A673 (cell line): Measurements from ENCODE around the gene NRIP3. TPM values are rescaled to one million over a fixed set of nuclear protein-coding genes. Genes with fewer than 3 reads are reported as not detected.

Experiments
- BruUV-seq: library from RNA; stranded (reverse); fragments of 400-500 nt; replicated peaks from 2 replicates; lab custom pipeline; 2021; lab: Mats Ljungman, UMichigan
- CTCF ChIA-PET: fragments of 300-600 bp; sonication (Branson Sonifier 250); formaldehyde crosslinking; loops from one replicate; lab custom pipeline; 2022; ENCODE audit warnings: antibody characterized with exemption; lab: Charles Lee
- POLR2A ChIA-PET: fragments of 300-600 bp; sonication (Branson Sonifier 250); formaldehyde crosslinking; loops from one replicate; lab custom pipeline; 2022; ENCODE audit warnings: antibody characterized with exemption; ENCODE audit not compliant: low non-redundant PET; lab: Charles Lee
- DNase-seq: peaks from one replicate; pipeline ENCODE4 v3.0.0-alpha.2; 2015; ENCODE audit warnings: low spot score
- H3K27ac ChIP-seq: fragments of 200-600 bp; sonication (generic); 2 replicates; pipeline ENCODE4 v1.5.1; 2016; ENCODE audit warnings: mixed run types, low read depth, mild to moderate bottlenecking, mixed read lengths, antibody characterized with exemption, low read length; ENCODE audit not compliant: poor library complexity, severe bottlenecking
- H3K27me3 ChIP-seq: fragments of 200-600 bp; sonication (generic); replicated peaks from 2 replicates; pipeline ENCODE4 v1.6.1; 2017; ENCODE audit warnings: mixed run types, low read depth, mild to moderate bottlenecking, mixed read lengths, antibody characterized with exemption, low read length; ENCODE audit not compliant: insufficient read depth, poor library complexity
- H3K36me3 ChIP-seq: fragments of 200-600 bp; sonication (generic); 2 replicates; pipeline ENCODE4 v1.6.1; 2016; ENCODE audit warnings: mixed run types, mild to moderate bottlenecking, mixed read lengths, antibody characterized with exemption, low read length; ENCODE audit not compliant: insufficient read depth, poor library complexity, severe bottlenecking
- H3K4me1 ChIP-seq: fragments of 200-600 bp; sonication (generic); 2 replicates; pipeline ENCODE4 v1.6.1; 2017; ENCODE audit warnings: mixed run types, mild to moderate bottlenecking, mixed read lengths, antibody characterized with exemption, low read length; ENCODE audit not compliant: insufficient read depth, poor library complexity, severe bottlenecking
- H3K4me3 ChIP-seq: fragments of 200-600 bp; sonication (generic); 2 replicates; pipeline ENCODE4 v1.5.1; 2016; ENCODE audit warnings: low read depth, mixed run types, mild to moderate bottlenecking, mixed read lengths, low read length; ENCODE audit not compliant: poor library complexity, severe bottlenecking
- H3K9me3 ChIP-seq: fragments of 200-600 bp; sonication (generic); 2 replicates; pipeline ENCODE4 v1.6.1; 2016; ENCODE audit warnings: mixed run types, low read depth, mild to moderate bottlenecking, mixed read lengths, antibody characterized with exemption, low read length; ENCODE audit not compliant: poor library complexity, severe bottlenecking
- EZH2 ChIP-seq: fragments of 200-600 bp; sonication (generic); IDR thresholded peaks from 2 replicates; pipeline ENCODE4 v1.6.1; 2017; ENCODE audit warnings: borderline replicate concordance, low read depth, mild to moderate bottlenecking, mixed read lengths, antibody characterized with exemption, low read length; ENCODE audit not compliant: poor library complexity, severe bottlenecking
- intact Hi-C: fragments of 100-400 bp; cut with micrococcal nuclease; formaldehyde crosslinking; loops from one replicate; pipeline ENCODE4 v1.10.0; 2022; ENCODE audit not compliant: unreplicated experiment
- total RNA-seq: library from RNA; stranded (reverse); gene quantifications from 2 replicates; pipeline ENCODE4 v1.2.3, GENCODE V29; 2021
- TF ChIP-seq, protein P1 (sequence below): fragments of 300-800, 200-600 bp; sonication (generic); conservative IDR thresholded peaks from 2 replicates; pipeline ENCODE4 v1.5.1; 2017; ENCODE audit warnings: low read depth, mild to moderate bottlenecking, antibody characterized with exemption, low read length, moderate library complexity, mixed read lengths

NRIP3 gene
- total RNA-seq, 1 experiment from 2014 or later: 2.2 TPM

DNA sequence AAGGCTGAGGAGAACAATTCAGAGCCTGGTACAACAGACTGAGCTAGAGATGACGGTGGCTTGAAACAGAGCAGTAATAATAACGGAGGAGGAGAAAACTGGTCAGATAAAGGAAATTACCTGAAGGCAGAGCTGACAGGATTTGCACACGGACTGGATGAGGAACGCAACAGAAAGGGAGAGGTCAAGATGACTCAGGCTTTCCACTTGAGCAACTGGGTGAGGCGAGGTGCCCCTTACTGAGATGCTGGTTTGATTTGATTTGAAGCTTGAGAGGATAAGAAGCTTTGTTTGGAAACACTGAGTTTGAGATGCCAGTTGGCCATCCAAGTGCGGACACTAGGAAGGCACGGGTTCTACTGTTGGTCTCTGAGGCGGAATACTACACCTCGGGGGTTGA is 35.4 kb upstream of the NRIP3 start:
- ChIA-PET CTCF (no interaction called here), POLR2A (no interaction called here)
- Histone ChIP-seq H3K4me3 (no peak overlapping the region), H3K36me3 (no peaks in the 10 kb centered on the region), H3K27me3 (peaks cover 4% of the 10 kb centered on the region), H3K4me1 (no peaks in the 10 kb centered on the region), H3K9me3 (no peaks in the 10 kb centered on the region), H3K27ac (no peak overlapping the region)
- no TSS peak for BruUV-seq
- no peak for TF ChIP-seq EZH2
- TF ChIP-seq, protein P1, sequence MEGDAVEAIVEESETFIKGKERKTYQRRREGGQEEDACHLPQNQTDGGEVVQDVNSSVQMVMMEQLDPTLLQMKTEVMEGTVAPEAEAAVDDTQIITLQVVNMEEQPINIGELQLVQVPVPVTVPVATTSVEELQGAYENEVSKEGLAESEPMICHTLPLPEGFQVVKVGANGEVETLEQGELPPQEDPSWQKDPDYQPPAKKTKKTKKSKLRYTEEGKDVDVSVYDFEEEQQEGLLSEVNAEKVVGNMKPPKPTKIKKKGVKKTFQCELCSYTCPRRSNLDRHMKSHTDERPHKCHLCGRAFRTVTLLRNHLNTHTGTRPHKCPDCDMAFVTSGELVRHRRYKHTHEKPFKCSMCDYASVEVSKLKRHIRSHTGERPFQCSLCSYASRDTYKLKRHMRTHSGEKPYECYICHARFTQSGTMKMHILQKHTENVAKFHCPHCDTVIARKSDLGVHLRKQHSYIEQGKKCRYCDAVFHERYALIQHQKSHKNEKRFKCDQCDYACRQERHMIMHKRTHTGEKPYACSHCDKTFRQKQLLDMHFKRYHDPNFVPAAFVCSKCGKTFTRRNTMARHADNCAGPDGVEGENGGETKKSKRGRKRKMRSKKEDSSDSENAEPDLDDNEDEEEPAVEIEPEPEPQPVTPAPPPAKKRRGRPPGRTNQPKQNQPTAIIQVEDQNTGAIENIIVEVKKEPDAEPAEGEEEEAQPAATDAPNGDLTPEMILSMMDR: no peak
- DNase-seq: no peak
- intact Hi-C loops: no loop called here

DNA sequence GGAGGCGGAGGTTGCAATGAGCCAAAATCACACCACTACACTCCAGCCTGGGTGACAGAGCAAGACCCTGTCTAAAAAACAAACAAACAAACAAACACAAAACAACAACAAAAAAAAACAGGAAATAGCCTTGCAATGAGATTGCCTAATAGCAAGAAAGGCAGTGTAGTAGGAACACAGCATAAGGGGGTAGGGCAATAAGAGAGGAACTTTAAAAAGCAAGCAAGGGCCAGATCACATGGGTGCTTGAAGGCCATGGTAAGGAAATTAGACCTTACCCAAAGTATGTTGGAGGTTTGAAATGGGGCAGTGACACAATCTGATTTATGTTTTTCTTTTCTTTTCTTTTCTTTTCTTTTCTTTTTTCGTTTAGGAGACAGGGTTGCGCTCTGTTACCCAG is 34.7 kb upstream of the NRIP3 start:
- CTCF ChIA-PET: no interaction called here
- H3K27ac ChIP-seq: no peak overlapping the region
- no TSS peak for BruUV-seq
- H3K4me1 ChIP-seq: no peaks in the 10 kb centered on the region
- DNase-seq: no peak
- TF ChIP-seq EZH2: no peak
- H3K36me3 ChIP-seq: no peaks in the 10 kb centered on the region
- POLR2A ChIA-PET: no interaction called here
- intact Hi-C loops: no loop called here
- no peak overlapping the region for H3K4me3 ChIP-seq
- H3K27me3 ChIP-seq: peaks cover 4% of the 10 kb centered on the region
- no peaks in the 10 kb centered on the region for H3K9me3 ChIP-seq

DNA sequence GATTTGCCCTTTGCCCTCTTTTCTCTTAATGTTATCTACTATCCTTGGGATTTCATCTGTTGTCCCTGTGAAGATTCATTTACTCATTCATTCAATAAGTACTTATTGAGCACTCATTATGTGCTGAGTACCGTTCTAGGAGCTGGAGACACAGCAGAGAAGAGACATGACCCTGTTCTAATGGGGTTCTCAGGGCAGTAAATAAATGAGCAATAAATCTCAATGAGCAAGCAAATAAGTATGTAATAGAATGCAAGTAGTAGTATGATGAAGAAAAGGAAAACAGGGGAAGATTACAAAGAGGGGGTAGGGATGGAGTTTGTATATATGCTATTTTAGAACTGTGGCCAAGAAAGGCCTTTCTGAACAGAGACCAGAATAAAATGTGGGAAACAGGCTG is 34.2 kb upstream of the NRIP3 start:
- ChIA-PET POLR2A (no interaction called here), CTCF (no interaction called here)
- no peak overlapping the region for H3K4me3 ChIP-seq
- no peaks in the 10 kb centered on the region for H3K36me3 ChIP-seq
- intact Hi-C loops: no loop called here
- no peak for TF ChIP-seq EZH2
- TF ChIP-seq, protein P1: no peak
- peaks cover 4% of the 10 kb centered on the region for H3K27me3 ChIP-seq
- no peaks in the 10 kb centered on the region for H3K9me3 ChIP-seq
- no peak for DNase-seq
- BruUV-seq: no TSS peak
- no peak overlapping the region for H3K27ac ChIP-seq
- no peaks in the 10 kb centered on the region for H3K4me1 ChIP-seq
